C4-2B (cell line): Measurements from ENCODE around the gene SPRN.

Experiments
- H3K27ac ChIP-seq: fragments of 450-650 bp; 2 replicates; pipeline ENCODE4 v1.5.1; 2017
- CTCF ChIP-seq: fragments of 450-650 bp; conservative IDR thresholded peaks from 2 replicates; pipeline ENCODE4 v1.5.1; 2017; ENCODE audit warnings: mild to moderate bottlenecking
- ZFX ChIP-seq: fragments of 450-650 bp; IDR thresholded peaks from 2 replicates; pipeline ENCODE4 v1.6.1; 2017

SPRN gene

DNA sequence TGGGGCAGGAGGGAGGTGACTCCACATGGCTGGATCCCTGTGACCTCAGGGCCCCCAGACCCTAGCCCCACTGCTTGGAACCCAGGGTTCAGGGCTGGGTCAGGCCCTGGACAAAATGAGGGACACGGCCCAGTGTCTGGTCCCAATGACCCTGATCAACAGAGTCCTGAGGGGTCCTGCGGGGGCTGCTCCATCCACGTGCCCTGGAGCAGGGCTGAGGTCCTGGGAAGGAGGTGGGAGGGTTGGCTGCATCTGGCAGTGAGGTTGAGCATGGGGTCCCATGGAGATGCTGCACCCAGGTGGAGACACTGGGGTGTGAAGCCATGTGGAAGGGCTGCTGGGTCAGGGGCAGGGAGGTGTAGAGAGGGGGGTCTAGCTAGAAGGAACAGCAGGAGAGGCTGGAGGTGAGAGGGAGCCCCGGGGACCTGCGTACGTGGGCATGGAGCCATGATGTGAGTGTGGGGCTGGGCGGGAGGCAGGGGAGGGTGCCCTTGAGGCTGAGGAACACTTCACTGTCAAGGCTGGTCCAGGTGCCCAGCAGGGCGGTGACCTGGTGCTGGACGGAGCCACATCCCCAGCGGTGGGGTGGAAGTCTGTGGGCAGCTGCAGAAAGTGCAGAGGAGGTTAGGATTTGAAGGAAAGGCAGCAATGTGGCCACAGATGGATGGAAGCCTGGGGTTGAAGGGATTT is 29.9 kb upstream of the SPRN start:
- H3K27ac ChIP-seq: no peak overlapping the region
- TF ChIP-seq CTCF (no peak), ZFX (no peak)

DNA sequence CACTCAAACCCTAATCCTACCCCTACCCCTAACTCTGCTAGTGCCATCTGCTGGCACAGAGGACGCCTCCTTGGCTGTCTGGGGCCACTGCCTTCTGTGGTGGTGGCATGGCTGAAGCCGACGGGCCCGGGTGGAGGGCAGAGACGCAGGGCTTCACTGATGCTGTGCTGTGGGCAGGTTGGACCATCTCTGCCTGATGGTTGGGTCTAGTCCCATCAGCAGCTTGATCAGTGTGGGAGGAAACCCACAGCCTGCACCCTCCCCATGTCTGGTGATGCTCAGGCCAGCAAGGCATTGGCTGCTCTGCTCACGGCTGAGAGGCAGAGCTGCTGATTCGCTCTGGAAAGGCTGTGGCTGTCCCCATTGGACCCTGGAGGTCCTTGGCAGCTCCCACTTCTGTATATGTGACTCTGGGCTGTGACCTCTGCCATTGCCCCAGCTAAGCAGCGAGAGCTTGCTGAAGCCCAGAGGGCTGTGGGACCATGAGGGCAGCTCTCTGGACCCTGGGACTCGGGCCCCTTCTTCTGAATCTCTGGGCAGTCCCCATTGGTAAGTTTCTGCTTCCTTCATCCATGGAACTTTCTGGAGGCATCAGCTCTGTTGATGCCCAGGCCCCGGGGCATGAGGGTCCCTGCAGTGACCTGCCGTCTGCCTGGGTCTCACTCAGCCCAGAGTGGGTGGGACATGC is 29.2 kb upstream of the SPRN start, which contains the start of gene SCART1:
Gene SCART1 (plus strand): TSS at position 430 of the 688 bp plus-strand sequence. CDS start 53 bp downstream, at position 483.
- TF ChIP-seq ZFX: no peak
- no peak for TF ChIP-seq CTCF
- no peak within 1 kb of the TSS for H3K27ac ChIP-seq

DNA sequence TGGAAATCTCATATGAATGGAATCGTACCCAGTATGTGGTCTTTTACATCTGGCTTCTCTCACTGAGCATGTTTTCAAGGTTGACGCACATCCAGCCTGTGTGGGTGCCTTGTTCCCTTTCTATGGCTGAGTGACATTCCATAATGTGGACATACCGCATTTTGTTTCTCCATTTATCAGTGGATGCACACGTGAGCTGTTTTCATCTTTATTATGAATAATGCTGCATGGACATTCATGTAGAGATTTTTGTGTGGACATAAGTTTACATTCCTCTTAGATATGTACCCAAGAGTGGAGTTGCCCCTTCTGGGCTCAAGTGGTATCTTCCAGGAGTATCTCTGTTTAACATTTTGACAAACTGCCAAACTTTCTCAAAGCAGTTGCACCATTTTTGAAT is 28.0 kb upstream of the SPRN start:
- TF ChIP-seq ZFX (no peak), CTCF (no peak)
- H3K27ac ChIP-seq: no peak overlapping the region

GRCh38 chr10:133451346-133451745 is 26.9 kb upstream of the SPRN start:
- TF ChIP-seq CTCF: no peak
- no peak for TF ChIP-seq ZFX
- no peak overlapping the region for H3K27ac ChIP-seq

DNA sequence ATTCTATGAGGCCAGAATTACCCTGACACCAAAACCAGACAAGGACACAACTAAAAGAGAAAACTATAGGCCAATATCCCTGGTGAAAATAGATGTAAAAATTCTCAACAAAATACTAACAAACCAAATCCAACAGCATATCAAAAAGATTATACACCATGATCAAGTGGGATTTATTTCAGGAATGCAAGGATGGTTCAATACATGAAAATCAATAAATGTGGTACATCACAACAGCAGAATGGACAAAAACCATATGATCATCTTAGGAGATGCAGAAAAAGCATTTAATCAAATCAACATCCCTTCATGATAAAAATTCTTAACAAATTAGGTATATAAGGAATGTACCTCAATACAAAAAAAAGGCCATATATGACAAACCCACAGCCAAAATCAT is 23.7 kb upstream of the SPRN start:
- H3K27ac ChIP-seq: no peak overlapping the region
- no peak for TF ChIP-seq CTCF
- no peak for TF ChIP-seq ZFX

- H3K27ac ChIP-seq: no peak overlapping the region
- TF ChIP-seq CTCF: no peak
- TF ChIP-seq ZFX: no peak
Observed at GRCh38 chr10:133446979-133447378, 22.6 kb upstream of the SPRN start.

- no peak for TF ChIP-seq CTCF
- TF ChIP-seq ZFX: no peak
- no peak overlapping the region for H3K27ac ChIP-seq
Observed at GRCh38 chr10:133445751-133446708, 21.6 kb upstream of the SPRN start.
